Measurements from ENCODE around the gene LRSAM1.

LRSAM1 gene

GRCh38 chr9:127424676-127424999 is 26.7 kb upstream of the LRSAM1 start:
- no peak for DNase-seq (ENCODE audit: low read depth in 1 of 2, low spot score in 1 of 2)

- DNase-seq (ENCODE audit: low read depth in 1 of 2, low spot score in 1 of 2) = no peak
Measured at GRCh38 chr9:127426756-127427155, 24.6 kb upstream of the LRSAM1 start.

- DNase-seq (ENCODE audit: low read depth in 1 of 2, low spot score in 1 of 2) = no peak
Measured at GRCh38 chr9:127428348-127428747, 23.0 kb upstream of the LRSAM1 start.

- no peak for DNase-seq (ENCODE audit: low read depth in 1 of 2, low spot score in 1 of 2)
Measured at GRCh38 chr9:127430415-127430814, 20.9 kb upstream of the LRSAM1 start.

- DNase-seq (ENCODE audit: low read depth in 1 of 2, low spot score in 1 of 2) = no peak
Measured at GRCh38 chr9:127437497-127438264, 13.6 kb upstream of the LRSAM1 start.

- DNase-seq (ENCODE audit: low read depth in 1 of 2, low spot score in 1 of 2) = no peak
Measured at GRCh38 chr9:127438394-127438793, 12.9 kb upstream of the LRSAM1 start.

GRCh38 chr9:127444283-127444920 is 6.9 kb upstream of the LRSAM1 start:
- DNase-seq (ENCODE audit: low read depth in 1 of 2, low spot score in 1 of 2) = no peak

- no peak for DNase-seq (ENCODE audit: low read depth in 1 of 2, low spot score in 1 of 2)
Measured at GRCh38 chr9:127444921-127445850, 6.1 kb upstream of the LRSAM1 start.

GRCh38 chr9:127445851-127446712 is 5.2 kb upstream of the LRSAM1 start:
- DNase-seq (ENCODE audit: low read depth in 1 of 2, low spot score in 1 of 2) = no peak

- no peak for DNase-seq (ENCODE audit: low read depth in 1 of 2, low spot score in 1 of 2)
Measured at GRCh38 chr9:127446713-127447415, 4.4 kb upstream of the LRSAM1 start.

- no peak for DNase-seq (ENCODE audit: low read depth in 1 of 2, low spot score in 1 of 2)
Measured at GRCh38 chr9:127447416-127448111, 3.7 kb upstream of the LRSAM1 start.

- DNase-seq (ENCODE audit: low read depth in 1 of 2, low spot score in 1 of 2) = no peak
Measured at GRCh38 chr9:127448112-127448805, 3.1 kb upstream of the LRSAM1 start.

GRCh38 chr9:127449332-127449966 is 1.9 kb upstream of the LRSAM1 start:
- DNase-seq (ENCODE audit: low read depth in 1 of 2, low spot score in 1 of 2) = no peak

- no peak for DNase-seq (ENCODE audit: low read depth in 1 of 2, low spot score in 1 of 2)
Measured at GRCh38 chr9:127450243-127450760, 1.0 kb upstream of the LRSAM1 start.

- DNase-seq (ENCODE audit: low read depth in 1 of 2, low spot score in 1 of 2) = no peak
Measured at GRCh38 chr9:127451608-127451857, 223 bp downstream of the LRSAM1 start.

- DNase-seq (ENCODE audit: low read depth in 1 of 2, low spot score in 1 of 2) = peak in 1 of 2 donors; percentile 31
Measured at GRCh38 chr9:127451858-127452656, 747 bp downstream of the LRSAM1 start.

- no peak for DNase-seq (ENCODE audit: low read depth in 1 of 2, low spot score in 1 of 2)
Measured at GRCh38 chr9:127452691-127453090, 1.4 kb downstream of the LRSAM1 start.
